Cardiac muscle cell (in vitro differentiated cells and primary cell): ENCODE measurements around the gene UVSSA. TPM values are rescaled to one million over a fixed set of nuclear protein-coding genes. Genes with fewer than 3 reads are reported as not detected.
"Not testable (repeated sequence)": the region's sequence is repeated elsewhere in the genome, so short reads cannot be mapped to it uniquely, and the experiment has no call there.

Source experiments
- DNase-seq, 2 donors: peaks; one replicate each; pipeline versions ENCODE4 v3.0.0 to v3.0.0-alpha.2; 2010 to 2017; ENCODE audit warnings: low read depth in 1 of 2, low spot score in 1 of 2
- H3K27ac ChIP-seq: fragments of 200-600 bp; sonication (generic); 2 replicates; pipeline ENCODE4 v1.5.1; 2016
- H3K27me3 ChIP-seq: fragments of 200-600 bp; sonication (generic); 2 replicates; pipeline ENCODE4 v1.6.0; 2016; ENCODE audit warnings: control low read depth
- H3K36me3 ChIP-seq: fragments of 200-600 bp; sonication (generic); 2 replicates; pipeline ENCODE4 v1.5.1; 2016; ENCODE audit warnings: control low read depth
- H3K4me1 ChIP-seq: fragments of 200-600 bp; sonication (generic); 2 replicates; pipeline ENCODE4 v1.8.1; 2017; ENCODE audit warnings: low read depth, mild to moderate bottlenecking, mixed run types
- H3K4me3 ChIP-seq: fragments of 200-600 bp; sonication (generic); 2 replicates; pipeline ENCODE4 v1.5.1; 2016; ENCODE audit warnings: mild to moderate bottlenecking
- H3K9me3 ChIP-seq: fragments of 200-600 bp; sonication (generic); 2 replicates; pipeline ENCODE4 v1.5.1; 2017; ENCODE audit warnings: low read depth, mild to moderate bottlenecking, control low read depth
- CTCF ChIP-seq: IDR thresholded peaks from 2 replicates; pipeline ENCODE4 v1.5.1; 2012; ENCODE audit warnings: low read depth, mild to moderate bottlenecking, low read length
- polyA plus RNA-seq: library from polyadenylated mRNA; unstranded; fragments of >200 nt; fragmentation: Nextera tagmentation; extraction: Ambion mirVana; gene quantifications from 2 replicates; pipeline ENCODE4 v1.2.1, GENCODE V29; 2016
- total RNA-seq: library from RNA; depleted of rRNA; stranded (reverse); fragments of >200 nt; gene quantifications from 2 replicates; pipeline ENCODE4 v1.2.3, GENCODE V29; 2016

Gene UVSSA
- total and polyA plus RNA-seq, 2 experiments from 2014 or later, result 7.2 to 14.1 TPM

GRCh38 chr4:1334579-1334895 lies 12.5 kb upstream of the UVSSA start:
- no peak overlapping the region for H3K27ac ChIP-seq
- H3K4me1 ChIP-seq, result no peaks in the 10 kb centered on the region
- no peaks in the 10 kb centered on the region for H3K27me3 ChIP-seq
- no peaks in the 10 kb centered on the region for H3K9me3 ChIP-seq
- no peak overlapping the region for H3K4me3 ChIP-seq
- TF ChIP-seq CTCF, result no peak
- no peak for DNase-seq
- peaks cover 22% of the 10 kb centered on the region for H3K36me3 ChIP-seq

GRCh38 chr4:1335193-1335883 lies 11.7 kb upstream of the UVSSA start:
- not testable (repeated sequence) for H3K27me3 ChIP-seq, DNase-seq, H3K4me1 ChIP-seq, H3K4me3 ChIP-seq, H3K27ac ChIP-seq, H3K9me3 ChIP-seq
- H3K36me3 ChIP-seq, result peaks cover 29% of the 10 kb centered on the region

GRCh38 chr4:1336088-1336491 lies 10.9 kb upstream of the UVSSA start:
- Histone ChIP-seq H3K36me3 (peaks cover 33% of the 10 kb centered on the region), H3K9me3 (no peaks in the 10 kb centered on the region), H3K4me1 (no peaks in the 10 kb centered on the region), H3K27ac (no peak overlapping the region), H3K4me3 (no peak overlapping the region), H3K27me3 (no peaks in the 10 kb centered on the region)
- TF ChIP-seq CTCF, result no peak
- DNase-seq, result peak in 1 of 2 donors; percentile 52

GRCh38 chr4:1337376-1337831 lies 9.6 kb upstream of the UVSSA start:
- Histone ChIP-seq H3K4me3 (no peak overlapping the region), H3K27me3 (no peaks in the 10 kb centered on the region), H3K36me3 (peaks cover 38% of the 10 kb centered on the region), H3K4me1 (no peaks in the 10 kb centered on the region), H3K27ac (no peak overlapping the region), H3K9me3 (no peaks in the 10 kb centered on the region)
- no peak for DNase-seq
- TF ChIP-seq CTCF, result no peak

GRCh38 chr4:1337951-1338751 lies 8.9 kb upstream of the UVSSA start:
- TF ChIP-seq CTCF, result no peak

GRCh38 chr4:1338752-1339414 lies 8.1 kb upstream of the UVSSA start:
- TF ChIP-seq CTCF, result no peak
- Histone ChIP-seq H3K27ac (no peak overlapping the region), H3K4me1 (no peaks in the 10 kb centered on the region), H3K27me3 (no peaks in the 10 kb centered on the region), H3K36me3 (peaks cover 38% of the 10 kb centered on the region), H3K9me3 (no peaks in the 10 kb centered on the region), H3K4me3 (no peak overlapping the region)
- no peak for DNase-seq

More at GRCh38 chr4:1337951-1338751, 8.9 kb upstream of the UVSSA start:
- Histone ChIP-seq H3K4me3 (no peak overlapping the region), H3K36me3 (peaks cover 38% of the 10 kb centered on the region), H3K9me3 (no peaks in the 10 kb centered on the region), H3K4me1 (no peaks in the 10 kb centered on the region), H3K27ac (no peak overlapping the region), H3K27me3 (no peaks in the 10 kb centered on the region)
- no peak for DNase-seq
